Tibial nerve (tissue), 4 donors: ENCODE measurements around the gene ADGRL1.

Source experiments
- CTCF ChIP-seq, 5 experiments: fragments of 200-600 bp in 3 of 5; fragments of 450-650 bp in 2 of 5; sonication (generic) in 3 of 5; IDR thresholded peaks; one replicate each; pipeline ENCODE4 v1.5.1; 2016 to 2019; ENCODE audit warnings: antibody characterized with exemption in 5 of 5, mild to moderate bottlenecking in 3 of 5, moderate library complexity in 2 of 5
- EP300 ChIP-seq, 2 donors: sonication (generic); formaldehyde crosslinking; IDR thresholded peaks; one replicate each; pipeline ENCODE4 v1.6.1; 2017; ENCODE audit warnings: antibody characterized with exemption in 2 of 2, mild to moderate bottlenecking in 1 of 2
- POLR2A ChIP-seq, 2 donors: fragments of 450-650 bp; IDR thresholded peaks; one replicate each; pipeline ENCODE4 v1.6.1; 2017; ENCODE audit warnings: antibody characterized with exemption in 2 of 2, mild to moderate bottlenecking in 2 of 2, moderate library complexity in 2 of 2

GRCh38 chr19:14162871-14163297 lies 43.1 kb downstream of the ADGRL1 start:
- TF ChIP-seq CTCF (IDR thresholded peaks at IDR 0.05) (no peak), POLR2A (IDR thresholded peaks at IDR 0.05) (no peak), EP300 (IDR thresholded peaks at IDR 0.05) (no peak)
